AG04450 (cell line): ENCODE measurements around the gene CRBN. TPM values are rescaled to one million over a fixed set of nuclear protein-coding genes. Genes with fewer than 3 reads are reported as not detected.

Experiments used
- CTCF ChIA-PET: fragments of 300-600, 350-600 bp; formaldehyde crosslinking; extraction: SDS; loops from one replicate; lab custom pipeline; 2022; ENCODE audit warnings: antibody characterized with exemption, inconsistent platforms; lab: Charles Lee
- POLR2A ChIA-PET: fragments of 350-600 bp; formaldehyde crosslinking; extraction: SDS; loops from one replicate; lab custom pipeline; 2021; ENCODE audit warnings: antibody characterized with exemption, inconsistent platforms; lab: Yijun Ruan, JAX
- DNase-seq: peaks from one replicate; pipeline ENCODE4 v3.0.0-alpha.2; 2011; ENCODE audit warnings: low read depth, low spot score
- H3K27ac ChIP-seq: one replicate; pipeline ENCODE4 v1.5.1; 2012; ENCODE audit warnings: low read depth, low read length, control low read depth
- H3K27me3 ChIP-seq: one replicate; pipeline ENCODE4 v1.6.0; 2012; ENCODE audit warnings: low read length; ENCODE audit not compliant: control insufficient read depth, insufficient read depth
- H3K4me3 ChIP-seq: 2 replicates; pipeline ENCODE4 v1.5.1; 2011; ENCODE audit warnings: mild to moderate bottlenecking, low read depth, low read length, control low read depth
- H3K9me3 ChIP-seq: 2 replicates; pipeline ENCODE4 v1.5.1; 2012; ENCODE audit warnings: low read length; ENCODE audit not compliant: control insufficient read depth, insufficient read depth
- polyA plus RNA-seq: library from polyadenylated mRNA; depleted of rRNA; stranded (reverse); fragments of >200 nt; gene quantifications from 2 replicates; pipeline ENCODE4 v1.2.3, GENCODE V29; 2011
- TF ChIP-seq, protein P1 (sequence below): IDR thresholded peaks from 2 replicates; pipeline ENCODE4 v1.5.1; 2011; ENCODE audit warnings: low read depth, low read length, control low read depth, inconsistent platforms

CRBN gene
- polyA plus RNA-seq, 1 experiment: 44.2 TPM

DNA sequence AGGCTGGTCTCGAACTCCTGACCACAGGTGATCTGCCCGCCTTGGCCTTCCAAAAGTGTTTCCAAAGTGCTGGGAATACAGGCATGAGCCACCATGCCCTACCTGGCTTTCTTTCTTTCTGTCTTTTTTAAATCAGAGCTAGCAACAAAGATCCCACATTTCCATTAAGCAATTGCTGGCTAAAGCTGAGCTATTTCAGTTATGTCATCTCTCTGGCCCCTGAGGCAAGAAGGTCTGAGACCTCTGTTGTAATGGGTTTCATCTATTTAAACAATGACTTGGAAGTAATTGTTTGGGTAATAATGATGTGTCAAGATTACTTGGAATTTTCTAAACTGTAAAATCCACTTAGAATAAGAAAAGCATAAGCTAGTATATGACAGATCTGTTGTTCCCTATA is 30.2 kb upstream of the CRBN start:
- no peaks in the 10 kb centered on the region for H3K27me3 ChIP-seq
- CTCF ChIA-PET: interaction anchor here (4.6 kb wide), 1 partner anchor 10 kb away, joined by 18 read pairs; no protein-coding TSS in a partner anchor
- no peak overlapping the region for H3K27ac ChIP-seq
- H3K4me3 ChIP-seq: no peak overlapping the region
- H3K9me3 ChIP-seq: no peaks in the 10 kb centered on the region
- no peak for DNase-seq
- TF ChIP-seq, protein P1, sequence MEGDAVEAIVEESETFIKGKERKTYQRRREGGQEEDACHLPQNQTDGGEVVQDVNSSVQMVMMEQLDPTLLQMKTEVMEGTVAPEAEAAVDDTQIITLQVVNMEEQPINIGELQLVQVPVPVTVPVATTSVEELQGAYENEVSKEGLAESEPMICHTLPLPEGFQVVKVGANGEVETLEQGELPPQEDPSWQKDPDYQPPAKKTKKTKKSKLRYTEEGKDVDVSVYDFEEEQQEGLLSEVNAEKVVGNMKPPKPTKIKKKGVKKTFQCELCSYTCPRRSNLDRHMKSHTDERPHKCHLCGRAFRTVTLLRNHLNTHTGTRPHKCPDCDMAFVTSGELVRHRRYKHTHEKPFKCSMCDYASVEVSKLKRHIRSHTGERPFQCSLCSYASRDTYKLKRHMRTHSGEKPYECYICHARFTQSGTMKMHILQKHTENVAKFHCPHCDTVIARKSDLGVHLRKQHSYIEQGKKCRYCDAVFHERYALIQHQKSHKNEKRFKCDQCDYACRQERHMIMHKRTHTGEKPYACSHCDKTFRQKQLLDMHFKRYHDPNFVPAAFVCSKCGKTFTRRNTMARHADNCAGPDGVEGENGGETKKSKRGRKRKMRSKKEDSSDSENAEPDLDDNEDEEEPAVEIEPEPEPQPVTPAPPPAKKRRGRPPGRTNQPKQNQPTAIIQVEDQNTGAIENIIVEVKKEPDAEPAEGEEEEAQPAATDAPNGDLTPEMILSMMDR: no peak
- POLR2A ChIA-PET: no interaction called here

- Histone ChIP-seq H3K27me3 (no peaks in the 10 kb centered on the region), H3K27ac (no peak overlapping the region), H3K9me3 (no peaks in the 10 kb centered on the region), H3K4me3 (no peak overlapping the region)
- POLR2A ChIA-PET: no interaction called here
- CTCF ChIA-PET: interaction anchor here (1.5 to 4.6 kb wide), 2 partner anchors 9 to 1063 kb away, joined by 4 to 18 read pairs; no protein-coding TSS in a partner anchor
- TF ChIP-seq, protein P1: no peak
- no peak for DNase-seq
These were observed 29.6 kb upstream of the CRBN start for GRCh38 chr3:3209057-3209456.

GRCh38 chr3:3201611-3202010 is 22.1 kb upstream of the CRBN start:
- CTCF ChIA-PET: interaction anchor here (0.8 to 4.0 kb wide), 9 partner anchors 13 to 1096 kb away, joined by 4 to 74 read pairs (median 13); partner anchors contain the start of genes CRBN and IL5RA
- H3K9me3 ChIP-seq: no peaks in the 10 kb centered on the region
- no peak overlapping the region for H3K27ac ChIP-seq
- H3K27me3 ChIP-seq: no peaks in the 10 kb centered on the region
- TF ChIP-seq, protein P1: no peak
- POLR2A ChIA-PET: no interaction called here
- no peak for DNase-seq
- no peak overlapping the region for H3K4me3 ChIP-seq

GRCh38 chr3:3200632-3201212 is 21.2 kb upstream of the CRBN start:
- ChIA-PET CTCF (interaction anchor here (0.6 to 4.0 kb wide), 27 partner anchors 9 to 1952 kb away, joined by 3 to 74 read pairs (median 5); partner anchors contain the start of genes CRBN and IL5RA), POLR2A (no interaction called here)
- TF ChIP-seq, protein P1: peak; percentile 69
- Histone ChIP-seq H3K27me3 (no peaks in the 10 kb centered on the region), H3K27ac (no peak overlapping the region), H3K9me3 (no peaks in the 10 kb centered on the region), H3K4me3 (no peak overlapping the region)
- DNase-seq: peak; percentile 13

DNA sequence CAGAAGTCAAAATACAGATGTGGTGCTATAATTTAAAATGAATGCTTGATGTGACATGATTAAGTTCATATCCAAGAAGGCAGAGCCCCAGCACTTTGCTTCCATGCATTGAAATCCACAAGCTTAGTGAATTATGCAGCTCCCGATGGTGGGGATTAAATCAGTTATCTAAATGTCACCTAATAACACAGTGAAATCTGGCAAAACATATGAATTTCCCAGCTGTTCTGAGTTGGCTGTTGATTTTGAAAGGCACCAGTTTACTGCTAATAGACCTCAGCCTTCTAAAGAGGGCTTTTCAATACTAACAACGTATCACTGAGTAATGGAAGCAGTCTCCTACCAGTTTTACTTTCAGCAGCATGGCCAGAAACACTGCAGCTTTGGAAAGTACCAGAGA is 19.8 kb upstream of the CRBN start:
- CTCF ChIA-PET: interaction anchor here (1.1 to 4.0 kb wide), 8 partner anchors 10 to 1151 kb away, joined by 3 to 74 read pairs (median 16); partner anchors contain the start of gene CRBN
- H3K9me3 ChIP-seq: no peaks in the 10 kb centered on the region

More for the DNA sequence above, 19.8 kb upstream of the CRBN start:
- POLR2A ChIA-PET: no interaction called here
- no peak for DNase-seq
- Histone ChIP-seq H3K27ac (no peak overlapping the region), H3K27me3 (no peaks in the 10 kb centered on the region), H3K4me3 (no peak overlapping the region)
- TF ChIP-seq, protein P1: no peak
